HG02623 (cell line): ENCODE results near the gene ZNF93.
"Not testable (repeated sequence)": the region's sequence is repeated elsewhere in the genome, so short reads cannot be mapped to it uniquely, and the experiment has no call there.

Experiments
- ATAC-seq: cut with Tn5 transposase; IDR thresholded peaks from one replicate; pipeline ENCODE4 v1.9.1; 2021; ENCODE audit warnings: moderate library complexity; ENCODE audit not compliant: unreplicated experiment

Gene ZNF93

GRCh38 chr19:19900729-19901444 lies at the start of gene ZNF93:
Gene ZNF93, plus strand, starts transcription at chr19:19900946. Its CDS starts 143 bp downstream, at chr19:19901089.
- ATAC-seq: peak; percentile 86

GRCh38 chr19:19851740-19852139 lies 49.0 kb upstream of the ZNF93 start:
- ATAC-seq: not testable (repeated sequence)

- no peak for ATAC-seq
These were observed 42.0 kb upstream of the ZNF93 start for GRCh38 chr19:19858751-19859150.

GRCh38 chr19:19860756-19861390 lies 39.9 kb upstream of the ZNF93 start:
- no peak for ATAC-seq

- peak; percentile 95 for ATAC-seq
These were observed 34.8 kb upstream of the ZNF93 start, which contains the start of gene ZNF253 for GRCh38 chr19:19865750-19866610. Gene ZNF253, plus strand, starts transcription at chr19:19865882. Its CDS starts 115 bp downstream, at chr19:19865997.

- no peak for ATAC-seq
These were observed 34.0 kb upstream of the ZNF93 start for GRCh38 chr19:19866611-19867248.

- ATAC-seq: not testable (repeated sequence)
These were observed 30.7 kb upstream of the ZNF93 start for GRCh38 chr19:19870086-19870485.

GRCh38 chr19:19871932-19872331 lies 28.8 kb upstream of the ZNF93 start:
- ATAC-seq: no peak

- no peak for ATAC-seq
These were observed 27.4 kb upstream of the ZNF93 start for GRCh38 chr19:19873381-19873780.

GRCh38 chr19:19877724-19878123 lies 23.0 kb upstream of the ZNF93 start:
- ATAC-seq: no peak

- no peak for ATAC-seq
These were observed 16.2 kb upstream of the ZNF93 start for GRCh38 chr19:19884583-19884982.

GRCh38 chr19:19892055-19892941 lies 8.4 kb upstream of the ZNF93 start:
- not testable (repeated sequence) for ATAC-seq

- ATAC-seq: no peak
These were observed 512 bp upstream of the ZNF93 start for GRCh38 chr19:19900139-19900728.

GRCh38 chr19:19907551-19907950 lies 6.8 kb downstream of the ZNF93 start:
- ATAC-seq: not testable (repeated sequence)

- no peak for ATAC-seq
These were observed 8.9 kb downstream of the ZNF93 start for GRCh38 chr19:19909654-19910053.

- ATAC-seq: no peak
These were observed 10.4 kb downstream of the ZNF93 start for GRCh38 chr19:19911150-19911549.

GRCh38 chr19:19914596-19914995 lies 13.8 kb downstream of the ZNF93 start:
- no peak for ATAC-seq

GRCh38 chr19:19930417-19930816 lies 29.7 kb downstream of the ZNF93 start:
- ATAC-seq: not testable (repeated sequence)
